RPMI8226 (cell line): ENCODE measurements around the gene JPH3.
"Not testable (repeated sequence)": the region's sequence is repeated elsewhere in the genome, so short reads cannot be mapped to it uniquely, and the experiment has no call there.

Experiments used
- DNase-seq: peaks from one replicate; pipeline ENCODE4 v3.0.0-alpha.2; 2015

The JPH3 gene

GRCh38 chr16:87575027-87575804 is 27.1 kb upstream of the JPH3 start:
- no peak for DNase-seq

GRCh38 chr16:87576171-87576570 is 26.1 kb upstream of the JPH3 start:
- no peak for DNase-seq

- DNase-seq = not testable (repeated sequence)
These were observed 24.0 kb upstream of the JPH3 start for GRCh38 chr16:87578142-87578930.

- no peak for DNase-seq
These were observed 22.6 kb upstream of the JPH3 start for GRCh38 chr16:87579691-87580090.

- DNase-seq = no peak
These were observed 21.4 kb upstream of the JPH3 start for GRCh38 chr16:87580855-87581261.

- DNase-seq = no peak
These were observed 20.5 kb upstream of the JPH3 start for GRCh38 chr16:87581857-87582215.

- DNase-seq = no peak
These were observed 19.9 kb upstream of the JPH3 start for GRCh38 chr16:87582216-87582965.

GRCh38 chr16:87582966-87583325 is 19.4 kb upstream of the JPH3 start:
- DNase-seq = no peak

GRCh38 chr16:87583453-87584131 is 18.7 kb upstream of the JPH3 start:
- DNase-seq = no peak

- no peak for DNase-seq
These were observed 18.0 kb upstream of the JPH3 start for GRCh38 chr16:87584271-87584670.

- no peak for DNase-seq
These were observed 17.3 kb upstream of the JPH3 start for GRCh38 chr16:87584975-87585374.

GRCh38 chr16:87585442-87586200 is 16.7 kb upstream of the JPH3 start:
- DNase-seq = no peak

- DNase-seq = no peak
These were observed 16.0 kb upstream of the JPH3 start for GRCh38 chr16:87586201-87586782.

- no peak for DNase-seq
These were observed 14.7 kb upstream of the JPH3 start for GRCh38 chr16:87587636-87588035.

GRCh38 chr16:87592018-87592712 is 10.1 kb upstream of the JPH3 start:
- no peak for DNase-seq

GRCh38 chr16:87593710-87594258 is 8.5 kb upstream of the JPH3 start:
- no peak for DNase-seq

GRCh38 chr16:87595712-87596111 is 6.6 kb upstream of the JPH3 start:
- no peak for DNase-seq

GRCh38 chr16:87597324-87597830 is 4.9 kb upstream of the JPH3 start:
- DNase-seq = no peak

GRCh38 chr16:87598431-87598830 is 3.9 kb upstream of the JPH3 start:
- DNase-seq = no peak

- no peak for DNase-seq
These were observed 2.1 kb upstream of the JPH3 start for GRCh38 chr16:87600246-87600645.
